HPDE6-E6E7 (cell line): ENCODE measurements around the gene NTSR2.

Experiments used
- DNase-seq: peaks from one replicate; pipeline ENCODE4 v3.0.0; 2011; ENCODE audit warnings: missing footprints; ENCODE audit errors: extremely low spot score

NTSR2 gene

DNA sequence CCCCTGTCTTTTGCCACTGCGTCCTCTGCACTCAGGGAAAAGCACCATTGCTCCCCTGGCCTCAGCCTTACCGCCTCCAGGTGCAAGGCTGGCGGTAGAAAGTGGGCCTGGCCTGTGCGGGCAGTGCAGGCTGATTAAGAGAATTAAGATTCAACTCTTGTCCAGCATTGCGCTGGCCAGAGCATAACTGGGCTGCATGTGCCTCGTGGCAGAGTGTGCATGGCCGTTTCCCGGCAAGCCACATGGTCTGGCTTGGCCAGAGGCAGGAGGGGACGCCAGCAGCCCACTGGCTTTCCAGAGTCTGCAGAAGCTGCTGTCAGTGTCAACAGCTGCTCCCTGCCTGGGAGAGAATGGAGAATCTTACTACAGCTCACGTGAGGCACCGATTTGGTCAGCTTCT lies 12.3 kb downstream of the NTSR2 start:
- no peak for DNase-seq

DNA sequence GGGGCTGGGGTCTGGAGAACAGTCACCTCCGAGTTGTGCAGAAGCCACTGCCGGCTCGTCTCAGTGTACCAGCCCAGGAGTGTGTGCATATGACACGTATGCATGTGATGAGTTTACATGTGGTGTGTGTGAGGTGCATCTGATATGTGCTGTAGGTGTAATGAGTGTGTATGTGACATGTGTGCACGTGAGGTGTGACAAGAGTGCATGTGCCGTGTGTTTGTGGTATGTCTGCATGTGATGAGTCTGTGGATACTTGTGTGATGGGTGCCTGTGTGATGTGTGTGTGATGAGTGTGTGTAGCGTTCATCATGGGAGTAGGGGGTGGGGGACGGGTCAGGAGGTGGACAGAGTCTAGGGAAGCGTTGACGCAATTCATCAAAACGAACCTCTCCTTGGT lies 12.8 kb downstream of the NTSR2 start:
- DNase-seq, result no peak

DNA sequence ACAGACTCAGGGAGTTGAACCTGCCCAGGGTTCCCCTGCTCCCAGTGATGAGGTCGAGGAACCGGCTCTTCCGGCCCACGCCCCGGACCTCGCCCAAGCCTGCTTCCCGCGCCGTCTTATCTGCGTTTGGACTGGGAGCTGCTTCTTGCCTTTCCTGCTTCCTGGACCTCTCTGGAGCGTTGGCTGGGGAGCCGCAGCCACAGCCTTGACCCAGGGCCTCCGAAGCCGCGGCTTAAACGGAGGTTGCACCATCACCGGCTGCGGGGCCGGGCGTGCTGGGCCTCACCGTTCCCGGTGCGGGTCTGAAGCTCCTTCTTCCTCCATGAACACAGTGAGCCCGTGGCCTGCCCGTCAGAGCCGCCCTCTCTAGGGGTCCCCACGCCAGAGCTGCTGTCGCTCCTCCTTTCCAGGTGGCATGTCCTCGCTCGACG lies 13.3 kb downstream of the NTSR2 start:
- DNase-seq, result no peak

DNA sequence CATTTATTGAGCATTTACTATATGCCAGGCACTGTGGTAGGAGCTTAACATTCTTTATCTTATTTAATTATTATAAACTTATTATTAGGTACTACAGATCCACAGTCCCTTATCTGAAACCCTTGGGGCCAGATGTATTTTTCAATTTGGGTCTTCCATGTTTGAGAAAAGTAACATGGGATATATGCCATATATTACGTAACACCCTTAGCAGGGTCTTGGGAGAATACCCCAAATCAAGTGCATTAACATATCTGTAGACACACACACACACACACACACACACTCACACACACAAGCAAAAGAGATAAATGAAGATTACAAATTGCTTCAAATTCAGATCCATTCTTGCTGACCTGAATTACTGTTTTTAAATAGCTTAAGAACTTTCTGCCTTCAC lies 13.7 kb downstream of the NTSR2 start:
- DNase-seq, result no peak

DNA sequence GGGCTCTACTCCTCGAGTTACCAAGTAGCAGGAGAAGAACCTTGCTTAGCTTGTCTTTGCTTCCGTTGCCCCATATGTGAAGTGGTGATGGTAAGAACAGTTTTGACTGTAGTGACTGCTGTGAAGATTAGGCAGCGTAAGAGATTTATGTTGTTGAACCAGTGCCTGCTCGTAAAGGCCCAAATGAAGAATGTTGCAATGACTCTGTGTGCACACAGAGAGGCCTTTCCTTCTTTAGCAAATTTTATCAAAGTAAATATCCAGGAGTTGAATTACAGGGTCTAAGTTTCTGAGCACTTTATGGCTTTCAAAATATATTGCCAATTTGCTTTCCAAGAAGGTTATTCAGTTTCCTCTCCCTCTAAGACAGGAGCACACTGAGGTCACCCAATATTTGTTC lies 14.5 kb downstream of the NTSR2 start:
- DNase-seq, result no peak

DNA sequence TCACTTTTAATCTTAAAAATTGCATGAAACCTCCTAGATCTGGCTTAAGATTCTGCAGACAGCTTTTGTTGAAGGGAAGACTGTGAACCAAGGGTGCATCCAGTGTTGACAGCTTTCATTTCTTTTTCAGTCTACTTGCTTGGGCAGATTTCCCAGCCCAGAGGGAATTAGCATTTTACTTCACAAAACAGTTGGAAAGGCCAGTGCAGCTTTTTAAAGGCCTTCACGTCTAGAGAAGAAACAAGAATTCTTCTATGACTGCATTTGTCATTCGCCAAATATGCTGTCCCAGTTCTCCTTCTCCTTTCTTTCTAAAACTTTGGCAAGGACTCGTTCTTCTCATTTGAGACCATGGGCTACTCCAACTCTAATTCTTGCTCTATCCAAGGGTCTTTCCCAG lies 17.4 kb downstream of the NTSR2 start:
- no peak for DNase-seq

DNA sequence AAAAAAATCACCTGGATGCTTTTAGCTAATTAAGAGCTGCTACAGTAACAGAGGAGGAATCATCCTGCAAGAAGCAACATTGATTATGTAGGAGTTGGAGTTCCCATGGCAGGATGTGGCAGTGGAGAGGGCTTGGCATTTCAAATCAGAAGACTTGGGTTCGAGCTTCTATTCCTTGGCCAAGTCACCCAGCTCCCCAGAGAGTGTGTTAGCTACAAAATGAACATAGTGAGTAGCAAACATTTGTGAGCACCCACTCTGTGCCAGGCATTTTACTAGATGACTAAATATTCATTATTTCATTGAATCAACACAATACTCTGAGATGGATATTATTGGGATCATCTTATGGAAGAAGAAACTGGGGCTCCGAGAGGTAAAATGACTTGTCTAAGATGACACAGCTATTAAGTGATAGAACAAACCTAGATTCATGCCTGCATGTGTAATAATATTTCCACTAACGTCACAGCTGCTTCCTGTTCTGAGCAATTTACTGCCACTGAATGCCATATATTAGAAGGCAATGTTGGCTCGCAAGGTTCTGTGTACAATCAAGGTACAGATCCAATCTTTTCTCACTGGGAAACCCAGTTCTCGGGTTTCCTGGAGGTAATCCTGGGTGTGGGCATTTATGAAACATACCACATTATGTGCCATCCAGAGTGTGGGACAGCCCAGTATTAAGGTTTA lies 18.0 kb downstream of the NTSR2 start:
- no peak for DNase-seq

DNA sequence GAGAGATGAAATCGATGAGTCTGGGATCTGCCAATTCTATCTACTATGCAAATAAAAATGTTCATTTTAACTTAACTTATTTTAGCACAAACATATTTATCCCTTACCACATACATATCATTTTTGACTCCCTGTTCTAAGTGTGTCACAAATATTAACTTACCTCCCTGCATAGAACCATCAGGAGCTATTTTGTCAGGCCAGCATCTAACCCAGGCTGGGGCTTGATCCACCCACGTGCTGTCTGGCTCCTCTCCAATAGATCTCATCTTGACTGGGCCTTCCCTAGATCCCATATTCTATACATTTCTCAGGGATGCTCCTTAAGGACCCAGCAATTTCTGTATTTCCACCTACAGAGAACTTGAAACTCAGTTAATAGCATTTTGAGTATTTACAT lies 20.9 kb downstream of the NTSR2 start:
- DNase-seq, result no peak

DNA sequence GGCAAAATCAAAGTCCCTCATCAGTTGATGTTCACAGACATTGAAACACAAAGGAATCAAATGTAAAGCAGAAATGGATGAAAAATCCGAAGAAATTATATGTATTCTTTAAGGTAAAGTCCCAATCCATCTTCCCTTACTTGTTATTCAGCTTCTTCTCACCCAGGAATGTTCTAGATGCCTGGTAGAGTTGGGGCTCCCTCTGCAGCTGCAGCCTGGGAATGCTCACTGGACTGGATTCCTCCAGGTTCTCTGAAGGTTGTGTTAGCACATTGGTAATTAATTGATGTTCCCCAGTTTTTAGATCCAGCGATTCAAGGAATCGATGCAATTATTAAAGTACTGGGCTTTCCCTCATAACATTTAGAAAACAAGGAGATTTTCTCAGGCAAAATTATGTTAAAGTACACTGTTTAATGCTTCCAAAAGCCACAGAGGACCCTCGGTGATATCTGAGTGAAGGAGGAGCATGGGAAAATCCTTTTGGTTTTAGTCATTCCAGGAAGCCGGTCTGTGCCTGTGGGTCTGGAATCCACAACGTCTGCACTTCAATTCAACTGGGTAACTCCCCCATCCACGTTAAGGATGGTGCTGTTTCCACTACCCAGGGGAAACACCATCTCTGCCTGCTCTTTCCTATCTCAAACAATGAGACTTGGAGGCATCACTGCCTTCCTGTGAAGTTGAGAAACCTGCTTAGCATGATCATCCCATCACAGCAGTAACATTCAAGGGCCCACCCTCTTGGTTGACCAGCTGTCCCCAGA lies 22.0 kb downstream of the NTSR2 start:
- DNase-seq, result no peak

DNA sequence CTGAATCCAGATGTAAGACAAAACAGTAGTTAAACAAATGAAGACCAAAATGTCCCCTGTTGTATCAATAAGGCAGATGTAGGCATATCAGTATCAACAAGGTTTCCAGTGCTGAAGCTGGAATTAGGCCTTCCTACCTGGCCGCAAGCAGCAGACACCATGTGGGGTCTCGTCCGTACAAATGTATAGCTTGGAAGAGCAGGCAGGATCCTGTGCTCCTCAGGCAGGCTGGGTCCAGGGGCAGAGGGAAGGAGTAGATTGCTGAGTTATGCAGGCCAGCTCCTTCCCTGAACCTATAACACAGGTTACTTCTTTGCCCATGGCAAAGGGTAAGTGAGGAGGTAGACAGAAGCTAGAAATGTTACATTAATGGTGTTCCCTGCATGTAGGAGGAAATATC lies 23.5 kb downstream of the NTSR2 start:
- DNase-seq, result no peak

DNA sequence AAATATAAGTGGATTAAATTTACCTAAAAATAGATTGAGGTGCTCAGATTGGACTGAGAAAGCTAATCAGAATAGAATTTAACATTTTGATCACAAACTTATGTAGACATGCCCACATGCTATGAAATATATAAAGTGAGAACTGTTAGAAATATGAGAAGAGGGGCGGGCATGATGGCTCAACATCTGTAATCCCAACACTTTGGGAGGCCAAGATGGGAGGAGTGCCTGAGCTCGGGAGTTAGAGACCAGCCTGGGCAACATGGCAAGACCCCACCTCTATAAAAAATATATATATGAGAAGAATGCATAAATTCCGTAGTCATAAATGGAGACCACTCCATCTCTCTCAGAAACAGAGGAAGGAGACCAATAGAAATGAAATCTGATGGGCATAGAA lies 25.7 kb downstream of the NTSR2 start:
- DNase-seq, result no peak

DNA sequence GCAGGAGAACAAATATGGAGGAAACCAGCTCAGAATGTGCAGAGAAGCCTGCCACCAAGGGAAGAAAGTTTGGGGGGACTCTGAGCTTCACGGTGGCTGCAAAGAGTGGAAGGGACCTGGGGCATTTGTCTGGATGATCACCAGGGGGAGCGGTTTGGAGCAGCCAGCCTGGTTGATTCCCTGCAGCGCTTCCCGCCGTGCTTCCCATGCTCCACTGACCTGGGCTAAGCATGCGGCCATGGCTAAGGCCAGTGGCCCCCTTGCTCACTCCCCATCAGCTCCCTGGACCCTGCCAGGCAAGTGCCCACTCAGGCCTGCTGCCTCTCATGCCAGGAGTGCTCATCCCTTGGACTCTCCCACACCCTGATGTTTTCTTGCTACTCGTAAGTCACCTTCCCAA lies 27.0 kb downstream of the NTSR2 start:
- DNase-seq, result no peak

DNA sequence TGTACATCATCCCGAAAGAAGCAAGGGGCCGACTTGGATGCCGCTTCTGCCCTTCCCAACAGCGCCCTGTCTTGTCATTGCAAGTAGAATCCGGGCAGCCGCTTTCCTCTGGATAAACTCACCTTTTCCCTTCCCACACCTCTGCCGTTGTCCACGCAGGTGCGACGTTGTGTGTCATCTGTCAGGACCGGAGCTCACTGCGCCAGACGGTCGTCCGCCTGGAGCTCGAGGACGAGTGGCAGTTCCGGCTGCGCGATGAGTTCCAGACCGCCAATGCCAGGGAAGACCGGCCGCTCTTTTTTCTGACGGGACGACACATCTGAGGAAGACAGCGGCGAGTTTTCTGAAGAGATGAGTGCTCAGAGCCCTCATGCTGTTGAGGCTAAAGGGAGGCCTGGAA lies 29.9 kb downstream of the NTSR2 start:
- DNase-seq, result no peak

DNA sequence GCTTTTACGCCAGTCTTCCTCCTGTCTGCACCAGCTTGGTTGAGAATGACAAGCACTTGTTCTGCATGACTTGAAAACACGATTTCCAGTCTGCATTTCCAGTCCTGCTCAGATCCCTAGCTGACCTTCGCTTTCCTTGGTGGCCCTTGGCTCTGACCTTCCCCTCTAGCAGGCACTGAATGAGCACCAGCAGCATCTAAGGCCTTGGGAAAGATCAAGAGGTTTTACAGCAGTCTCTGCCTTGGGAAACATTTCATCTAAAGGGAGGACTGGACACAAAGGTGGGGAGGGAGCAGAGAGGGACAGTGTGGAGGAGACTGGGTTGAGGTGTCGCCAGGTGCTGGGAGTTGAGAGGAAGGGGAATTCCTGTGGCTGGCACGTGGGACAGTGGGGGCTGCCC lies 30.5 kb downstream of the NTSR2 start:
- DNase-seq, result no peak

DNA sequence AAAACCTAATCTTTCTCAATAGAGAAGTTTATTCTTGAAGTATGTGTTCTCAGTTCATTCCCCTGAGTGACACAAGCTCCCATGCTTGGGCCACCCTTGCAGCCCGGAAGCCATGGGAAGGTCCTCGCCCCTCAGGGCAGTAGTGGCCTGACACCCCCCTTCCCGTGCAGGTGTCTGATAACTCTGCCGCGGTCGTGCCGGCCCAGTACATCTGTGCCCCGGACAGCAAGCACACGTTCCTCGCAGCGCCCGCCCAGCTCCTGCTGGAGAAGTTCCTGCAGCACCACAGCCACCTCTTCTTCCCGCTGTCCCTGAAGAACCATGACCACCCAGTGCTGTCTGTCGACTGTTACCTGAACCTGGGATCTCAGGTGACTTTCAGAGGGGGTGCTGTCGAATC lies 32.4 kb downstream of the NTSR2 start:
- no peak for DNase-seq

DNA sequence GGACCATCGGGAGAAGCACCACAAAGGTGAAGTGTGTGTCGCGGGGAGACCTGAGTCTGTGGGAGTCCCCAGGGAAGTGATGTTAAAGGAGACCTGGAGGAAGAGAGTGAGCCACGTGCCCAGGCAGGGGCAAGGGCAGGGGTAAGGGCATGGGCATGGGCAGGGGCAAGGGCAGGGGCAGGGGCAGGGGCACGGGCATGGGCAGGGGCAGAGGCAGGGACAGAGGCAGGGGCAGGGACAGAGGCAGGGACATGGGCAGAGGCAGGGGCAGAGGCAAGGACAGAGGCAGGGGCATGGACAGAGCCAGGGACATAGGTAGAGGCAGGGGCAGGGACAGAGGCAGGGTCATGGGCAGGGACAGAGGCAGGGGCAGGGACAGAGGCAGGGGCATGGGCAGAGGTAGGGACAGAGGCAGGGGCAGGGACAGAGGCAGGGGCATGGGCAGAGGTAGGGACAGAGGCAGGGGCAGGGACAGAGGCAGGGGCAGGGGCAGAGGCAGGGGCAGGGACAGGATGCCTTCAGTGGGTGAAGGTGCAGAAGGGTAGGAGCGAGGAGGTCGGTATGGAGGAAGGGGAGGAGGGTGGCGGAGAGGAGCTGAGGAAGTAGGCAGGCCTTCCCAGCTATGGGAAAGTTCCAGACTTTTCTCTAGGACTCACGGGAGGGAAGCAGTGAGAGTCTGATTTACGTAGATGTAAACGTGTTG lies 33.3 kb downstream of the NTSR2 start:
- DNase-seq, result no peak

DNA sequence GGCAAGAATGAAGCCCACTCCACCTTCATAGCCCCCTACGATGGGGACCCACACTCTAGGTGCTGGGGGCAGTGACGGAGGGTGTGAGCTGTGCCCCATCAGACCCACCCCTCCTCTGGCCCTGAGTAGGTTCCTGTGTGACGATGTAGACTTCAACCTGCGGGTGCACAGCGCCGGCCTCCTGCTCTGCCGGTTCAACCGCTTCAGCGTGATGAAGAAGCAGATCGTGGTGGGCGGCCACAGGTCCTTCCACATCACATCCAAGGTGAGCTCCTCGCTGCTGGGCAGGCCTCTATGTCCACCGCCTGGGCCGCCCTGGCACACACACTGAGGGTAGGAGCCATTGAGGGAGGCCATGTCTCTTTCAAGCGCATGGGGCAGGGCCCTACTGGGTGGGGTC lies 34.9 kb downstream of the NTSR2 start:
- no peak for DNase-seq

DNA sequence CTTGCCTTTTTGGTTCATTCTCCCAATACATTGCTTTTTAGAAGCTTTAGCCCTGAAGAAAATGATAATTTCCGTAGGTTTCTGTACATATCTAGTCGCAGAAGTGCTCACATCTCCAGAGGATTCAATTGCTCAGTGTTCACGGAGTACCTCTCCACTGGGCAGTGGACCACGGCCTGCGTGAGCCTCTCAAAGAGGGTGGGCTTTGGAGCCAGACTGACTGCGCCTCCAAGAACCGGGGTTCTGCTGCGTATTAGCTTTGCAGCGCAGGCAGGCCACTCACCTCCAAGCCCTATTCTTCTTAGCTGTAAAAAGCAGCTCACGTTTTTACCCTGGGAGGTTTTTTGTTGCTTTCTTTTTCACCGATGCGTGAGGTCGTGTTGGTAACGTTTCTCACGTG lies 35.4 kb downstream of the NTSR2 start:
- DNase-seq, result no peak

DNA sequence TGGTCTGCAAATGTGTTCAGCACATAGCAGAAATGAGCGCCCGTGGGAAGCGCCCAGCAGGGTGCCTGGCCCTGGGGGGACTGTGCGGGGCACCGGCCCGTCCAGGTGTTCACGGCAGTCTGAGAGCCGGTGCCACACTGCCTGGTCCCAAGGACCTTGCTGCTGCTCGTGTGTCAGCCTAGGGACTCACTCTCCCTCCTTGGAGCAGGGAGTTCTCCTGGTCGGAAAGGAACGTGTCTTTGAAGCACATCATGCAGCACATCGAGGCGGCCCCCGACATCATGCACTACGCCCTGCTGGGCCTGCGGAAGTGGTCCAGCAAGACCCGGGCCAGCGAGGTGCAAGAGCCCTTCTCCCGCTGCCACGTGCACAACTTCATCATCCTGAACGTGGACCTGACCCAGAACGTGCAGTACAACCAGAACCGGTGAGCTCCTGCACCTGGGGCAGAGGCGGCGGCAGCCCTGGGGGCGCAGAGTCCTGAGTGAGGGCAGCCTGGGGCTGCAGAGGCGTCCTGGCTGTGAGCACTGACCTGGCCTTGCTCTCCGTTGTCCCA lies 36.0 kb downstream of the NTSR2 start:
- DNase-seq, result no peak

DNA sequence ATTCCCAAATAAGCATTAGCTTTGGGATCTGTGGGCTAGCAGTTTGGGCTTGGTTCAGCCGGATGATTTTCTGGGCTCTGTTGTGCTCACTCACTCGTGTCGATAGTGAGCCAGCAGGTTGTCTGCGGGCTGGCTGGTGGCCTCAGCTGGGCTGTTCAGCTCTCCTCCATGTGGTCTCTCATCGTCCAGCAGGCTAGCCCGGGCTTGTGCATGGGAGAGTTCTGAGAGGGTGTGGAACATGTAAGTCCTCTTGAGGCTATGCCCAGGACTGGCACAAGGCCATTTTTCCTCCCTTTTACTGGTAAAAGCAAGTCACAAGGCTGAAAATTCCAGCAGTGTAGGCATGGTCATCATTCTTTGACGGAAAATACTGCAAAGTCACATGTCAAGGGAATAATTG lies 38.5 kb downstream of the NTSR2 start:
- DNase-seq, result no peak

DNA sequence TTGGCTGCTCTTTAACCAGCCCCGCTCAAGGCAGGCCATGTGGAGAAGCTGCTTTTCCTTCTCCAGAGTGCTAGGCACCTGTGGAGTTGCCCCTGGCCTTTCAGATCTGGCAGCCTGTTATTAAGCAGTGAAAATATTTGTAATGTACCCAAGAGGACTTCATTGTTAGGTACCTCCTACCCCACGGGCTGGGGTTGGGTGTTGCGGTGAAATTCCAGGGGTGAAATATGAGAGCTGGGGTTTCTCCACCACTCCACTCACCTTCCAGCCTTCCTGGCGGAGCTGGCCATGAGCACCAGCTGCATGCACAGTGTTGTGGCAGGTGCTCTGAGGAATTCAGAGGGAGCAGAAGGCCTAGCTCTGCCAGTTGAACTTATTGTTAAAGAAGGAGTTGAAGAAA lies 39.1 kb downstream of the NTSR2 start:
- no peak for DNase-seq

DNA sequence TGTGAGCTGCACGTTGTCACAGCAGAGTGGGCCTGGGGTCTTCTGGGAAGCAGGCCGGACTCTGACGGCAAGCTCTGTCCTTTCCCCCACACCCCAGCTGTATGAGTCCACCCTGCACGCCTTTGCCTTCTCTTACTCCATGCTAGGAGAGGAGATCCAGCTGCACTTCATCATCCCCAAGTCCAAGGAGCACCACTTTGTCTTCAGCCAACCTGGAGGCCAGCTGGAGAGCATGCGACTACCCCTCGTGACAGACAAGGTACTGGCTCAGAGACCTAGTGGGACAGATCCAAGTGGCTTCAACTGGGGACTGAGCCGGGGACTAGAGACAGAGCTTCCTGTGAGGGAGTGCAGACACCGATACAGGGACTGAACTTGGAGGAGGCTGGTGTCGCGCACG lies 40.1 kb downstream of the NTSR2 start:
- DNase-seq, result no peak

DNA sequence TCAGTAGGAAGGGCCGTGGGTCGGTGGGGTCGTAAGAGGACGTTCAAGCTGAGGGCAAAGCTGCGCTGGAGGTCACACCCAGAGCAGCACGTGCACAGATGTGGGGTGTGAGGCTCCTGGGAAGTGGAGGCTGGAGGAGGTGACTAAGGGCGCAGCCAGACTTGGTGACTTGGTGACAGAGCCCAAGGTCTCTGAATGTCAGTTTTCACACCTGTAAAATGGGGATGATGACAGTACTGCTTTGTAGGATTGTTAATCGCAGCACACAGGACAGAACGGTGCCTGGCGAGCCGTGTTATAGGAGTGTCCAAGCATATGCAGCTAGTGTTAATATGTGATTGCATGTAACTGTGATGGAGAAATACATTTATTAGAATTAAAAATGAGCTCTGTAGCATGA lies 40.8 kb downstream of the NTSR2 start:
- no peak for DNase-seq
